Measurements from ENCODE around the gene PHF11. TPM values are rescaled to one million over a fixed set of nuclear protein-coding genes. Genes with fewer than 3 reads are reported as not detected.
"Not testable (repeated sequence)": the region's sequence is repeated elsewhere in the genome, so short reads cannot be mapped to it uniquely, and the experiment has no call there.

Gene PHF11
- total RNA-seq, 1 experiment from 2014 or later, result 4.7 TPM

GRCh38 chr13:49545661-49546060, 49.9 kb downstream of the PHF11 start:
- DNase-seq (ENCODE audit: low spot score), result no peak

DNA sequence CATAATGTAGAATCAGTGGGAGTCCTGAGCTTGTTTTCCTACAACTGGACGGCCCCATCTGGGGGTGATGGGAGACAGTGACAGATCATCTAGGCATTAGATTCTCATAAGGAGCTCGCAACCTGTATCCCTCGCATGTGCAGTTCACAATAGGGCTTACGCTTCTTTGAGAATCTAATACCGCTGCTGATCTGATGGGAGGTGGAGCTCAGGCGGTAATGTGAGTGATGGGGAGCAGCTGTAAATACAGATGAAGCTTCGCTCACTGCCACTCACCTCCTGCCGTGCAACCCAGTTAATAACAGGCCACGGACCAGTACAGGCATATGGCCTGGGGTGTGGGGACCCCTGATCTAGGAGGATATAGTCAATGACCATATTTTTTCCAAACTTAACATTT, 50.8 kb downstream of the PHF11 start:
- DNase-seq (ENCODE audit: low spot score), result no peak

DNA sequence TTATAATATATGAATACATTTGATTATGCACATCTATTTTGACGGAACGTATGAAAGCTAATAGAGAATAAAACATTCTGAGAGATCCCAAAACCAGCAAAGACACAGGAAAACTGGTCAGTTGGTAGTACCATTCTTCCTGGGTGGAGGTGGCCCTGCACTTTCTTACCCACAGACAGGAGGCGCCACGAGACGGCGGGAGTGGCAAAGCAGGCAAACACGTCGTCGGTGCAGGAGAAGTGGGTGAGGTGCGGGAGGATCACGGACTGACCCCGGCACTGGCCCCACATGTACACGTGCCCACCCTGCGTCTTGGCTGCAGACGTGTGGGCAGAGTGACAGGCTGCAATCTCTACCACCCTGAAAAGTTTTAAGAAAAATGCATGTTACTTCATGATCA, 53.5 kb downstream of the PHF11 start:
- DNase-seq (ENCODE audit: low spot score), result no peak

GRCh38 chr13:49550942-49551644, 55.3 kb downstream of the PHF11 start:
- DNase-seq (ENCODE audit: low spot score), result no peak

- DNase-seq (ENCODE audit: low spot score), result no peak
These were observed 58.1 kb downstream of the PHF11 start for GRCh38 chr13:49553888-49554287.

DNA sequence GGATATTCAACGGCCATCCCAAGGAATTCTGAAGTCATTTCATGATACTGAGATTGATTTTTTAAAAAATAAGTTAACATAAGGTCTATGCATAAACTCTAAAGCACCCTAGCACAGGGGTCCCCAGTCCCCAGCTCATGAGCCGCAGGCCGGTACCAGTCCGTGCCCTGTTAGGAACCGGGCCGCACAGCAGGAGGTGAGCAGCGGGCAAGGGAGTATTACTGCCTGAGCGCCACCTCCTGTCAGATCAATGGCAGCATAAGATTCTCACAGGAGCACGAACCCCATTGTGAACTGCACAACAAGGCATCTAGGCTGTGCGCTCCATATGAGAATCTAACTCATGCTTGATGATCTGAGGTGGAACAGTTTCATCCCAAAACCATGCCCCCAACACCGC, 58.6 kb downstream of the PHF11 start:
- no peak for DNase-seq (ENCODE audit: low spot score)

DNA sequence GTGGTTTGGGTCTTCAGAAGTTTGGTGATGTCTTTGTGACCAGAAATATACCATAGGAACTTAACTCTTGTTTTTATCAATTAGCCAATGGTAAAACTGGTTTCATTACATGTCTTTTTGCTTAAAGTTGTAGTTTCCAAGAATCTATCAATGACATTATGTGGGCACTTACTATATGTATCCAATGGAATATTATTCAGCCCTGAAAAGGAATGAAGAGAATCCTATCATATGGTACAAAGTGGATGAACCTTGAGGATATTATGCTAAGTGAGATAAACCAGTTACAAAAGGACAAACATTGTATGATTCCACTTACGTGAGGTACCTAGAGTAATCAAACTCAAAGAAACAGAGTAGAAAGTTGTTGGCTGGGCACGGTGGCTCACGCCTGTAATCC, 63.3 kb downstream of the PHF11 start:
- DNase-seq (ENCODE audit: low spot score), result no peak

DNA sequence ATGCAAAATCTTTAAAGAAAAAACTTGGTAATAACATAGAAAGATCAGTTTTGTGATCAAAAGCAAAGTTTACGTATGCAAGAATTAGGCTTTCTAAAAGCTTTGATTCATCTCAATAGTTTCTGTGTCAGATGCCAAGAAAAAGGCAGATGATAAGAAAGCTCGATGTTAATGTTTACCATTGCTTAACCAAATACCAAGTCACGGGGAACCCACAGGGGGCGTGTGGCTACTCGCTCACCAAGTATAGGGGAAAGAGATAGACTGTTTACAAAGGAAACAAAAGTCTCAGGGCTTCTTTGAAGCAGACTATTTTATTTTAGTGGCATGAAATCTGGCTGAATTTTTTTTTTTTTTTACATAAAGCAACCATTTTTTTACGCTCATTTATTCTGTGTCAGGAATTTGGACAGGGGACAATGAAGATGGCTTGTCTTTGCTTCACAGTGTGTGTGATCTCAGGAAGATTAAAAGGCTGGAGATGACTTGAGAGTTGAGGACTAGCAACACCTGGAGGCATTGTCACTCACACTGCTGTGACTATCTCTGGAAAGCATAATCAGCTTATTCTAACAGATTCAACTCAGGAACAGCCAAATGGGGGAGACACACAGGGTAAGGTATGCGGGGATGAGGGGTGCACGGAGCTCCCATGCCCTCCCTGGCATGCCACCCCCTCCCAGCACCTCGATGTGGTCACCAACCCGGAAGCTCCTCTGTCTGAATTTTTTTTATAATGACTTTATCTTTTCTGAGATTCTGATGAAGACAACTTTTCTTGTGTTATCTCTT, 64.7 kb downstream of the PHF11 start:
- DNase-seq (ENCODE audit: low spot score), result peak; percentile 54

GRCh38 chr13:49561062-49561410, 65.3 kb downstream of the PHF11 start:
- DNase-seq (ENCODE audit: low spot score), result no peak

DNA sequence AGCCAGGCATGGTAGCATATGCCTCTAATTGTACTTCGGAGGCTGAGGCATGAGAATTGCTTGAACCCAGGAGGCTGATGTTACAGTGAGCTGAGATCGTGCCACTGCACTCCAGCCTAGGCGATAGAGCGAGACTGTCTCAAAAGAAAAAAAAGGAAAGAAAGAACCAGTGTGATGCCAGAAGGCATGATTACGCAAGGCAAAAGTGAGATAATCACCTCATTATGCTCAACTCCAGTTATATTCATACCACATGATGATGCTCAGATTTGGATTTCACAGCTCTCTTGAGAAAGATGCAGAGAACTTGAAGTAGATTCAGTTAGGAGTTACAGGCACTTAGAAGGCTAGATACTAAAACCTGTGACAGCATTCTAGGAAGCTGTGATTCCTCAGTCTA, 67.8 kb downstream of the PHF11 start:
- no peak for DNase-seq (ENCODE audit: low spot score)

DNA sequence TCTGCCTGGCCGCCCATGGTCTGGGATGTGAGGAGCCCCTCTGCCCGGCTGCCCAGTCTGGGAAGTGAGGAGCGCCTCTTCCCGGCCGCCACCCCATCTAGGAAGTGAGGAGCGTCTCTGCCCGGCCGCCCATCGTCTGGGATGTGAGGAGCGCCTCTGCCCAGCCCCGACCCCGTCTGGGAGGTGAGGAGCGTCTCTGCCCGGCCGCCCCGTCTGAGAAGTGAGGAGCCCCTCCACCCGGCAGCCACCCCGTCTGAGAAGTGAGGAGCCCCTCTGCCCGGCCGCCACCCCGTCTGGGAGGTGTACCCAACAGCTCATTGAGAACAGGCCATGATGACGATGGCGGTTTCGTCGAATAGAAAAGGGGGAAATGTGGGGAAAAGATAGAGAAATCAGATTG, 69.7 kb downstream of the PHF11 start:
- DNase-seq (ENCODE audit: low spot score), result not testable (repeated sequence)

DNA sequence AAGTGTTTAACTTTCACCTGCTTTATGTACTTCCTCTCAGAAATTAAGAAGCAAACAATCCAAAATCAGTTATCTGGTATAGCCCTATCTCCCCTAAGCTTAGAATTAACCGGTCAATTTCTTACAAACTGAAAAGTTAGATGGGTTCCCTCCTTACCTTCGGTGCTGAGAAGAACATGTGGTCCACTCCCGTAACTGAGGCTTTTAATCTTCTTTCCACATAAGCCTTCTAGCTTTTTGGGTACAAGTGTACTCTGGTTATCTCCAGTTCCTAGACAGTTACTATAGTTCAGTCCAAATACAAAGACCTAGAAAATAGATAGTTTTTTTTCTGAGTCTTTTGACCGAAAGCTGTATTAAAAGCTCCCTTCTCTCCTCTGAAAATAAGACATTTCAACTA, 70.7 kb downstream of the PHF11 start:
- no peak for DNase-seq (ENCODE audit: low spot score)

DNA sequence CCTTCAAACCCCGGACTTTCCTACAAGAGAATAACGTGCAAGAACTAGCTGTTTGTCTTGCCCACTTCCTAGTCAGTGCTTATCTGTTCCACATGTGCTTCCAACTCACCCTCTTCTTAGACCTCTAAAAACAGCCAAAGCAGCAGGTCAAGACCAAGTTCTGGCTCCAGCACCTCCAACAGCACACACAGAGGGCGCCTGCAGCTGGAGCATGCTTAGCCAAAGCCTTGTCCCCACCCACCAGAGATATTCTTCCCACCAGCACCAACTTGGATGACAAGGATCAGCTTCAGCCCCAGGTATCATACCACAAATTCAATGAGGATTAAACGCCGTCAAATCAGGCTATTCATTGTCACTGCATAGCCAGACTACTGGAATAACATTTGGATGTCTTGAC, 71.7 kb downstream of the PHF11 start:
- DNase-seq (ENCODE audit: low spot score), result no peak

DNA sequence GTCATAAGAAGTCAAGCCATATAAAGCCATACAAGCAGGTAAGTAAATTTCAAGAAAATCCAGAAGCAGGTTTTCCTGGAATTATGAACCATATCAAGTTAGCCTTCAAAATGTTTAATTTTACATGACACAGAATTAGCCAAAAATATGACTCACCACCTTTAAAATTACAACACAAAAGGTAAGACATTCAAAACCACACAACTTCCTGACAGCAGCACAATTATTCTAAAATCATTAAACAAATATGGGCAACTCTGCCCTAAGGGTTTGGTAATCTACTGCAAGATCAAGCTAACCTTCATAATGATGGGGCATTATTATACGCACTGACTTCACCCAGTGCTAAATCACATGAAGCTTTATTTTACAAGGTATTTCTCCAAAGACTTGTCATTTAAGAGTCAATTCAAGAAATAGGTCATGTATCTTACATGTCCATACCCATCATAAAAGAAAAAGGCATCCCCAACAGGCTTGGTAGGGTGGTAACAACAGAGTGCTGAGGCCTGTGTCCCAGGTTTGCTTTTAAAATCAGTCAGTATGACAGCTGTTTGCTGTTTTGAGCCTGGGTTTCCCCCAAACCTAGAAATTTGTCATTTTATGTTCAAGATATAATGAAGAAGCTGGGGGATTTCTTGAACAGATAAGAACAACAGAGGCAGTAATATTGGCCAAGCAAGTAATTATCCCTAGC, 74.4 kb downstream of the PHF11 start:
- DNase-seq (ENCODE audit: low spot score), result peak; percentile 37

GRCh38 chr13:49571299-49572240, 75.8 kb downstream of the PHF11 start:
- DNase-seq (ENCODE audit: low spot score), result no peak

Other genes with a start within 250 kb of the PHF11 start
- 6.4 and 6.5 TPM in 2 replicates for gene CDADC1, start 248.0 kb upstream of the PHF11 start, total RNA-seq (2014; rRNA removed; shearing (Covaris generic))
- gene CAB39L, start 51.9 kb upstream of the PHF11 start, total RNA-seq (2014; rRNA removed; shearing (Covaris generic)), result 5.2 and 5.5 TPM in 2 replicates
- 2.5 and 2.7 TPM in 2 replicates for gene SETDB2, start 51.7 kb upstream of the PHF11 start, total RNA-seq (2014; rRNA removed; shearing (Covaris generic))
- gene RCBTB1, start 89.6 kb downstream of the PHF11 start, total RNA-seq (2014; rRNA removed; shearing (Covaris generic)), result 8.3 and 10.4 TPM in 2 replicates
- 0.10 and 0.38 TPM in 2 replicates for gene ARL11, start 132.6 kb downstream of the PHF11 start, total RNA-seq (2014; rRNA removed; shearing (Covaris generic))
- 129 and 178 TPM in 2 replicates for gene EBPL, start 195.5 kb downstream of the PHF11 start, total RNA-seq (2014; rRNA removed; shearing (Covaris generic))

All from HT-29 (cell line).